LNCaP clone FGC (cell line): ENCODE data around the gene PRPH.

Experiments used
- DNase-seq: peaks from one replicate; pipeline ENCODE4 v3.0.0-alpha.2; 2011; ENCODE audit warnings: low read depth
- H3K4me3 ChIP-seq: 2 replicates; pipeline ENCODE4 v1.5.1; 2011; ENCODE audit warnings: mild to moderate bottlenecking, low read depth, low read length, control low read depth
- CTCF ChIP-seq: IDR thresholded peaks from 2 replicates; pipeline ENCODE4 v1.5.1; 2012; ENCODE audit warnings: mild to moderate bottlenecking; ENCODE audit not compliant: control insufficient read depth, insufficient read depth; ENCODE audit errors: extremely low read depth

Gene PRPH

GRCh38 chr12:49292729-49293055 lies 2.3 kb upstream of the PRPH start:
- H3K4me3 ChIP-seq: peak overlapping the region; percentile 35
- DNase-seq: peak; percentile 50
- TF ChIP-seq CTCF: no peak

DNA sequence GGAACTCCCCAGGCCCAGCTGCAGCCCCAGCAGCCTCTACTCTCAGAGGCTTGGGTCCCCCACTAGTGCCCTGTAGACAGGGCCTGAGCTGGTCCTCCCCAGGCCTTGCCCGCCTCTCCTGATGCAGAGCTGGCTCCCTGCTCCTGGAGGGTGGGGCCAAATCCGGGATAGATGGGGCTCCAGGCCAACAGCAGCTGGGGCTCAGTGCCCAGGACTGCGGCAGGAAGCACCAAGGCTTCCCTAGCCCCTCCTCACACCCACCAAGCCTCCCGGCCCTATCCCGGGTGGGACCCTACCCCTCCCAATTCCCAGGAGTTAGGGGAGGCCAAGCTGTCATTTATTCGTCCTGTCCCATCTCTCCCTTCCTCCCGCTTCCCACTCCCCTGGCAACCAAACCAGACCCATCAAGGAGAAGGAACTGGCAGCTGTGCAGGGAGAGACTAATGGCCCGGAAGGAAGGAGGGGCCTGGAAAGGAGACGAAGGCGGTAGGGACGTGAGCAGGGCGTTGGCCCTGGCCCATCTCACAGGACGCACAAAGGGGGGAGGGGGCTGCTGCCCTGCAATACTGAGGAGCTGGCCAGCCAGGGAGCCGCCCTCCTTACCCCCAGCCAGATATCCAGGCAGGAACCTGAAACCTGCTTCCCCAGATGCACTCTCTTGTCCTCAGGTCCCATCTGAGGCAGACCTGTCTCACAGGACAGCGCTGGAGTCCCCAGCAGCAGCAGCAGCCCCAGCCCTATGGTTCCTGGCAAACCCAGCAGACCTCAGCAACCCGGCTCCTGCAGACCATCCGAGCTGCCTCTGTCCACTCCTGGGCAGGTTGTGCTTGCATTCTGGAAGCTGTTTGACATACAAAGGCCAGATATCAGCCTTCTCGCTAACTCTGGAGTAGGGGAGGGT lies 1.6 kb upstream of the PRPH start:
- H3K4me3 ChIP-seq: peak overlapping the region; percentile 35

GRCh38 chr12:49294086-49294803 lies 702 bp upstream of the PRPH start:
- no peak for DNase-seq
- H3K4me3 ChIP-seq: peak overlapping the region; percentile 35
- TF ChIP-seq CTCF: no peak

More for the DNA sequence above, 1.6 kb upstream of the PRPH start:
- TF ChIP-seq CTCF: no peak
- DNase-seq: peak; percentile 65

GRCh38 chr12:49294804-49295081 lies 204 bp upstream of the PRPH start:
- TF ChIP-seq CTCF: no peak
- DNase-seq: no peak
- no peak overlapping the region for H3K4me3 ChIP-seq

DNA sequence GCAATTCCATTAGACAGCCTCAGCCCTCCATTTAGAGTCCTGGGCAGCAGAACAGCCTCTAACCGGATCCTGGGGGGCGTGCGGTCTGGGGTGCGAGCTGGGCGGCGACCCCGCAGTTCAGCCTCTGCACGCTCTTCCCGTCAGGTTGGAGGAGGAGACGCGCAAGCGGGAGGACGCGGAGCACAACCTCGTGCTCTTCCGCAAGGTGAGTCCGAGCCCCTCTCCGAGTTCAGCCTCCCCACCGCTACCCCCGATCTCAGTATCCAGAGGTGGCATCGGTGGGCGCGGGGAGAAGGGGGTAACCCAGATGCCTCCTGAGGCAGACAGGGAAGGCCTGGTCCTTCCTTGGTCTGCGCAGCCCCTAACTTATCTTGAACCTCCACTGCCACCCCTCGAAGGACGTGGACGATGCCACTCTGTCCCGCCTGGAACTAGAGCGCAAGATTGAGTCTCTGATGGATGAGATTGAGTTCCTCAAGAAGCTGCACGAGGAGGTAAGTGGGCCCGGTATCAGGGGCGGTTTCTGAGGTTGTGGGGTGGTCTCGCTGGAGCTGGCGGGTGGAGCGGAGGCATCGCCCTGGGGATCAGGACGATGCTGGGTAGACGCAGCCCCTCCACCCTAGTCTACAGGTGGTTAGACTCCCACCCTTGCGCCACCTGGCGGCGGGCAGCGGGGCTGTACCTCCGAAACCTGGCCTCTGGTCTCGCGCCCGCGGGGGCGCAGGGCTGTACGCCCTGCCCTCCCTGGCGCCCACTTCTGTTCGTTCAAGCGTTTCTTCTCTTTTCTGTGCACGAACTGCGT lies 1.3 kb downstream of the PRPH start:
- no peak overlapping the region for H3K4me3 ChIP-seq
- DNase-seq: no peak

More for the DNA sequence above, 1.3 kb downstream of the PRPH start:
- TF ChIP-seq CTCF: peak; percentile 25
